ENCODE data around the gene PRTG. TPM values are rescaled to one million over a fixed set of nuclear protein-coding genes. Genes with fewer than 3 reads are reported as not detected.
"Not testable (repeated sequence)": the region's sequence is repeated elsewhere in the genome, so short reads cannot be mapped to it uniquely, and the experiment has no call there.

PRTG gene
- total and polyA plus RNA-seq, 10 of the 15 experiments (the other 5 are each of a cell fraction or from before 2014, with no cell fraction given) = under 0.01 to 0.25 TPM; not detected in 8

DNA sequence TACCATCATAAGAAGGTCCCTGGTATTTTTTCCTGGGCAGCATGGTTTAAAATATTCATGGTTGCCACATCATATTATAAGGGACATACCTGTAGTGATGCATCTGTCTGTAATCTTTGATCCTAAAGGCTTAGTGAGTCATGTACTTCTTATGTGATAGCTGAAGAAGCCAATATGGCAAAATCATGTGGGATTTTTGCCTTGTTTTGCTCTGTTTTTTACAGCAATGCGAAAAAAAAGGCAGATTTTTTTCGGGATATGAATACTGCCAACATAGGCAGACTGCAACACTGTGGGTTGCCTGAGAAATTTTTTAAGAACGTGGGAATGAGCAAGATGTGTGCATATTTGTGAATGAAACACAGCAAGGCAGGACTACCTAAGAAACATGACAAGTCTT, 143.5 kb downstream of the PRTG start:
- Histone ChIP-seq H3K9me3 (replicated peaks; ENCODE audit: control insufficient read depth, insufficient read depth, low read length) (no peaks in the 10 kb centered on the region), H3K36me3 (ENCODE audit: control insufficient read depth in 2 of 2, insufficient read depth in 2 of 2, low read length in 1 of 2) (no peaks in the 10 kb centered on the region), H3K4me3 (no peak overlapping the region), H3K27ac (ENCODE audit: control insufficient read depth, insufficient read depth) (no peak overlapping the region), H3K9ac (ENCODE audit: control insufficient read depth, insufficient read depth, low read length) (no peak overlapping the region), H3K4me1 (ENCODE audit: control insufficient read depth, insufficient read depth, low read length) (no peaks in the 10 kb centered on the region), H4K20me1 (ENCODE audit: control insufficient read depth, insufficient read depth) (no peaks in the 10 kb centered on the region), H3K4me2 (ENCODE audit: control insufficient read depth, insufficient read depth) (no peak overlapping the region), H2AFZ (ENCODE audit: control insufficient read depth, low read depth, low read length) (no peak overlapping the region), H3K27me3 (replicated peaks in 1 of 2; ENCODE audit: control insufficient read depth in 2 of 2, insufficient read depth in 2 of 2, low read length in 1 of 2) (no peaks in the 10 kb centered on the region), H3K79me2 (ENCODE audit: control insufficient read depth, insufficient read depth, low read length) (no peaks in the 10 kb centered on the region)
- ChIA-PET RAD21 (ENCODE audit: unreplicated experiment) (no interaction called here), POLR2A (no interaction called here), SMC1A (ENCODE audit: uncharacterized antibody, unreplicated experiment) (no interaction called here), CTCF (no interaction called here)
- in situ Hi-C loops (cut with MboI) (no loop called here), intact Hi-C loops (cut with micrococcal nuclease; ENCODE audit: unreplicated experiment) (no loop called here)
- WGBS (ENCODE audit: insufficient coverage, insufficient replicate concordance, low lambda C conversion rate, missing lambda C conversion rate) = 31% methylated on average over 3 of the region's 3 CpGs
- TF ChIP-seq RBBP5 (conservative IDR thresholded peaks at IDR 0.05) (no peak), ETV6 (conservative IDR thresholded peaks at IDR 0.05 in 1 of 2, IDR thresholded peaks at IDR 0.05 in 1 of 2; ENCODE audit: borderline replicate concordance in 1 of 2, low read depth in 1 of 2) (no peak), FOXK2 (IDR thresholded peaks at IDR 0.05) (no peak), IRF4 (IDR thresholded peaks at IDR 0.05; ENCODE audit: low read depth, low read length) (no peak), YBX1 (IDR thresholded peaks at IDR 0.05) (no peak), MEF2B (IDR thresholded peaks at IDR 0.05; ENCODE audit: partially characterized antibody, poor library complexity, severe bottlenecking) (no peak), SUZ12 (IDR thresholded peaks at IDR 0.05; ENCODE audit: unreplicated experiment) (no peak), STAT1 (conservative IDR thresholded peaks at IDR 0.05) (no peak), ZNF217 (IDR thresholded peaks at IDR 0.05) (no peak), BACH1 (IDR thresholded peaks at IDR 0.05; ENCODE audit: borderline replicate concordance) (no peak)
- TF ChIP-seq, protein P1, sequence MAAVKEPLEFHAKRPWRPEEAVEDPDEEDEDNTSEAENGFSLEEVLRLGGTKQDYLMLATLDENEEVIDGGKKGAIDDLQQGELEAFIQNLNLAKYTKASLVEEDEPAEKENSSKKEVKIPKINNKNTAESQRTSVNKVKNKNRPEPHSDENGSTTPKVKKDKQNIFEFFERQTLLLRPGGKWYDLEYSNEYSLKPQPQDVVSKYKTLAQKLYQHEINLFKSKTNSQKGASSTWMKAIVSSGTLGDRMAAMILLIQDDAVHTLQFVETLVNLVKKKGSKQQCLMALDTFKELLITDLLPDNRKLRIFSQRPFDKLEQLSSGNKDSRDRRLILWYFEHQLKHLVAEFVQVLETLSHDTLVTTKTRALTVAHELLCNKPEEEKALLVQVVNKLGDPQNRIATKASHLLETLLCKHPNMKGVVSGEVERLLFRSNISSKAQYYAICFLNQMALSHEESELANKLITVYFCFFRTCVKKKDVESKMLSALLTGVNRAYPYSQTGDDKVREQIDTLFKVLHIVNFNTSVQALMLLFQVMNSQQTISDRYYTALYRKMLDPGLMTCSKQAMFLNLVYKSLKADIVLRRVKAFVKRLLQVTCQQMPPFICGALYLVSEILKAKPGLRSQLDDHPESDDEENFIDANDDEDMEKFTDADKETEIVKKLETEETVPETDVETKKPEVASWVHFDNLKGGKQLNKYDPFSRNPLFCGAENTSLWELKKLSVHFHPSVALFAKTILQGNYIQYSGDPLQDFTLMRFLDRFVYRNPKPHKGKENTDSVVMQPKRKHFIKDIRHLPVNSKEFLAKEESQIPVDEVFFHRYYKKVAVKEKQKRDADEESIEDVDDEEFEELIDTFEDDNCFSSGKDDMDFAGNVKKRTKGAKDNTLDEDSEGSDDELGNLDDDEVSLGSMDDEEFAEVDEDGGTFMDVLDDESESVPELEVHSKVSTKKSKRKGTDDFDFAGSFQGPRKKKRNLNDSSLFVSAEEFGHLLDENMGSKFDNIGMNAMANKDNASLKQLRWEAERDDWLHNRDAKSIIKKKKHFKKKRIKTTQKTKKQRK (IDR thresholded peaks at IDR 0.05; ENCODE audit: low read depth, low read length) = no peak
- FAIRE-seq (no peak), DNase-seq (ENCODE audit: low read depth, low spot score) (no peak), ATAC-seq (no peak)
- no TSS peak for BruUV-seq (replicated peaks)

DNA sequence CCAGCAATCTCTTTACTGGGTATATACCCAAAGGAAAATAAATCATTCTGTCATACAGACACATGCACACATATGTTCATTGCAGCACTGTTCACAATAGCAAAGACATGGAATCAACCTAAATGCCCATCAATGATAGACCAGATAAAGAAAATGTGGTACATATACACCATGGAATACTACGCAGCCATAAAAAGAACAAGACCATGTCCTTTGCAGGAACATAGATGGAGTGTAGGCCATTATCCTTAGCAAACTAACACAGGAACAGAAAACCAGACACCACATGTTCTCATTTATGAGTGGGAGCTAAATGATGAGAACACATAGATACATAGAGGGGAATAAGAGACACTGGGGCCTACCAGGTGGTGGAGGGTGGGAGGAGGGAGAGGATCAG, 149.9 kb downstream of the PRTG start:
- in situ Hi-C loops (cut with MboI); H3K27me3 ChIP-seq (replicated peaks in 1 of 2; ENCODE audit: control insufficient read depth in 2 of 2, insufficient read depth in 2 of 2, low read length in 1 of 2); H3K4me1 ChIP-seq (ENCODE audit: control insufficient read depth, insufficient read depth, low read length); RAD21 ChIA-PET (ENCODE audit: unreplicated experiment); H4K20me1 ChIP-seq (ENCODE audit: control insufficient read depth, insufficient read depth); intact Hi-C loops (cut with micrococcal nuclease; ENCODE audit: unreplicated experiment); H3K9me3 ChIP-seq (replicated peaks; ENCODE audit: control insufficient read depth, insufficient read depth, low read length); POLR2A ChIA-PET; H2AFZ ChIP-seq (ENCODE audit: control insufficient read depth, low read depth, low read length); H3K36me3 ChIP-seq (ENCODE audit: control insufficient read depth in 2 of 2, insufficient read depth in 2 of 2, low read length in 1 of 2); H3K4me3 ChIP-seq; BruUV-seq (replicated peaks); DNase-seq (ENCODE audit: low read depth, low spot score); FAIRE-seq; ATAC-seq; H3K9ac ChIP-seq (ENCODE audit: control insufficient read depth, insufficient read depth, low read length); H3K27ac ChIP-seq (ENCODE audit: control insufficient read depth, insufficient read depth); H3K4me2 ChIP-seq (ENCODE audit: control insufficient read depth, insufficient read depth); H3K79me2 ChIP-seq (ENCODE audit: control insufficient read depth, insufficient read depth, low read length): not testable (repeated sequence)
- ChIA-PET SMC1A (ENCODE audit: uncharacterized antibody, unreplicated experiment) (interaction anchor here (0.6 kb wide), 1 partner anchor 1656 kb away, joined by 3 read pairs; no protein-coding TSS in a partner anchor), CTCF (interaction anchor here (0.6 kb wide), 1 partner anchor 121 kb away, joined by 5 read pairs; no protein-coding TSS in a partner anchor)
- WGBS (ENCODE audit: insufficient coverage, insufficient replicate concordance, low lambda C conversion rate, missing lambda C conversion rate) = 96% methylated on average over 1 of the region's 1 CpG
